HL-60 (cell line): ENCODE data around the gene SLC6A18.

Source experiments
- DNase-seq, 2 experiments: peaks; one replicate each; pipeline ENCODE4 v3.0.0-alpha.2; 2010 to 2020; ENCODE audit warnings: low read depth in 1 of 2, low spot score in 1 of 2
- H3K27ac ChIP-seq: fragments of 250-450 bp; sonication (Bioruptor Pico); replicated peaks from 2 replicates; pipeline ENCODE4 v1.5.1; 2020; ENCODE audit warnings: mild to moderate bottlenecking, moderate library complexity
- H3K27me3 ChIP-seq: fragments of 250-450 bp; sonication (Bioruptor Pico); 2 replicates; pipeline ENCODE4 v1.5.1; 2021; ENCODE audit warnings: mild to moderate bottlenecking, moderate library complexity; ENCODE audit not compliant: insufficient read depth, poor library complexity, severe bottlenecking
- H3K4me3 ChIP-seq: replicated peaks from 2 replicates; pipeline ENCODE4 v1.5.1; 2011; ENCODE audit warnings: mild to moderate bottlenecking, control low read depth, low read length; ENCODE audit not compliant: insufficient read depth
- CTCF ChIP-seq: IDR thresholded peaks from one replicate; pipeline ENCODE4 v1.5.1; 2011; ENCODE audit warnings: low read length, control low read depth, inconsistent platforms; ENCODE audit not compliant: insufficient read depth
- GABPA ChIP-seq: IDR thresholded peaks from 2 replicates; pipeline ENCODE4 v1.6.1; 2012; ENCODE audit warnings: low read depth
- POLR2AphosphoS5 ChIP-seq: IDR thresholded peaks from 2 replicates; pipeline ENCODE4 v1.6.1; 2012; ENCODE audit warnings: low read depth
- REST ChIP-seq: IDR thresholded peaks from 2 replicates; pipeline ENCODE4 v1.6.1; 2012; ENCODE audit warnings: low read depth; ENCODE audit not compliant: insufficient replicate concordance
- SPI1 ChIP-seq: IDR thresholded peaks from 2 replicates; pipeline ENCODE4 v1.6.1; 2012; ENCODE audit warnings: low read depth, mild to moderate bottlenecking, borderline replicate concordance

SLC6A18 gene

DNA sequence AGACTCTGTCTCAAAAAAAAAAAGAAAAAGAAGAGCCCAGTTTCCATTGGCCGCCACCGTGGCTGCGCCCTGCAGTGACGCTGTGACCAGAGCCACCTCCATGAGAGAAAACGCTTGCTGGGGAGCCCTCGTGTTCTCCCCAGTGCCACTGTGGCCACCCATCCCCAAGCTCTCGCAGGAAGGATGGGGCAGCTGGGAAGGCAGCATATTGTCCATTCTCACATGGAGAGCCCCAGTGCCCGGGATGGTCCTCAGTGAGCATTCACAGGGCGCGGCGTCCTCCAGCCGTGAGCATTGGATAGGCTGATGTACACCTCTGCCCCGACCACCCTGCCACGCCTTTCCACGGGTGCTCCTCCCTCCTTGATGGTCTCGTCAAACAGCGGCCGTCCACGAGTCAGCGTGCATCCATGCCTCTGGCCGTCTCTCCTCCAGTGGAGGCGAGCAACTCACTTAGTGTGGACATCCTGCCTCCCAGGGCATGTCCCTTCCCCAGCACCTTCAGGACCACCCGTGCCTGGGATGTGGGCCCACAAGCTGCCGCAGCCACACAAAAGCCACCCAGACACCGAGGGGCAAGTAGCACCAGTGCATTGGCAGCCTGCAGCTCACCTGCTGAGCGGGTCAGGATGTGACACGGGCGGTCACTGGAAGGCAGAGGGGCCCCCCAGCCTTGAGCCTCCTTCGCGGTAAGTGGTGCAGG, 47.2 kb upstream of the SLC6A18 start:
- TF ChIP-seq POLR2AphosphoS5 (no peak), SPI1 (no peak), REST (no peak), CTCF (no peak), GABPA (no peak)
- H3K27me3 ChIP-seq: no peaks in the 10 kb centered on the region
- DNase-seq: no peak
- no peak overlapping the region for H3K4me3 ChIP-seq
- H3K27ac ChIP-seq: no peak overlapping the region

DNA sequence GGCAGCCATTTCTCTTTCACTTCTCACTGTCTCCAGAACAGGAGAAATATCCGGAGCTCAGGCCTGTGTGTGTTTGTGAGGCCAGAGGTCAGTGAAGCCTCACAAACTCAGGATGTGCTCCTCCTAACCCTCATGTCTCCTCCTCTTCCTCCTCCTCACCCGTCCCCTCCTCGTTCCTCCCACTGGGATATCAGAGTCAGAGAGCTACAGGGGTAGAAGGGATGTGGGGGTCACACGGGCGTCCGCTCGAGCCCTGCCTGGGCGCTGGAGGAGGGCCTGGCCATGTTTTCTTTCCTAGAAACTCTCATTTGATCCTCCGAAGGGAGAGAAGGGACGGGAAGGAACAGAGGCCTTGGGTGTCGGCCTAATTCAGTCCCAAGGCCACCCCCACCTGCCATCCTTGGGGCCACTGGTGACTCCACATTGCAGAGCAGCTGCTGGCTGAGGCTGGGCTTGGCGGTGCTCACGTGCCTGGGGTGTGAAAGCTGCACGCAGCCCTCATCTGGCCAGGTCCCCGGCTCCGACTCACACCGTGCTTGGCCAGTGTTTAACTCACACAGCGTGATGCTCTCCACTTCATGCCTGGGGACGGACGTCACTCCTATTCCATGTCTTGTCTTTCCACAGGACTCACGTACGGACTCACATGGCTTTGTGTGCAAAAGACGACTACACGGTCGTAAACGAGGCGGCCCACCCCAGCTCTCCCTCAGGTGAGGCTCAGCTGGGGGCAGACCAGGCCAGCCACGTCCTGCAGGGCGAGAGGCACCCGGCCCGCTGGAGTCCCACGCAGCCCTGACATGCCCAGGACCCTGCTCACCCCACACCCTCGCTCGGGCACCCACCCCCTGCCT, 46.4 kb upstream of the SLC6A18 start:
- Histone ChIP-seq H3K4me3 (no peak overlapping the region), H3K27me3 (no peaks in the 10 kb centered on the region), H3K27ac (no peak overlapping the region)
- no peak for DNase-seq
- TF ChIP-seq SPI1 (no peak), POLR2AphosphoS5 (no peak), GABPA (no peak)

GRCh38 chr5:1179383-1179715, 45.8 kb upstream of the SLC6A18 start:
- TF ChIP-seq GABPA (no peak), SPI1 (no peak), CTCF (no peak), POLR2AphosphoS5 (no peak), REST (no peak)
- no peaks in the 10 kb centered on the region for H3K27me3 ChIP-seq
- H3K27ac ChIP-seq: no peak overlapping the region
- DNase-seq: no peak
- no peak overlapping the region for H3K4me3 ChIP-seq

DNA sequence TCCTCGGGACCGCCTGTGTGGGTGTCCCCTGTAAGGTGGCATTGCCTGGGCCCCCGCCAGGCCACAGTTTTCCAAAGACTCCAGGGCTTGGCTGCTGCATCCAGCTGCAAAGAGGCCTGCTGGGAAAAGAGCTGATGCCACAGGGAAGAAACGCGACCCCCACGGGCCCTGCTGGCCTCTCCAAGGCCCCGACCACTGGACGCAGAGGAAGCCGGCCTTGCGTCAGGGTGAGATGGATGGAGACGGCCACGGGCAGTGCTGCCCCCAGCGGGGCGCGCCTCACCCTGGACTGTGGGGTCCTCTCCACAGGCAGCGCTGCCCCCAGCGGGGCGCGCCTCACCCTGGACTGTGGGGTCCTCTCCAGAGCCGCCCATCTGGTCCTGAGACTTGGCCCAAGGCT, 45.1 kb upstream of the SLC6A18 start:
- no peak for DNase-seq
- TF ChIP-seq GABPA: no peak
- TF ChIP-seq SPI1: no peak
- no peak for TF ChIP-seq REST
- TF ChIP-seq POLR2AphosphoS5: no peak
- no peak for TF ChIP-seq CTCF
- Histone ChIP-seq H3K27me3 (no peaks in the 10 kb centered on the region), H3K4me3 (no peak overlapping the region), H3K27ac (no peak overlapping the region)
